DMS53 (cell line): Measurements from ENCODE around the gene KRT73.
A peak's percentile ranks its signal among the peaks of the same experiment; 100 is the strongest.

Experiments used
- DNase-seq: peaks from one replicate; lab custom pipeline; 2025; lab: John Stamatoyannopoulos, UW

KRT73 gene

DNA sequence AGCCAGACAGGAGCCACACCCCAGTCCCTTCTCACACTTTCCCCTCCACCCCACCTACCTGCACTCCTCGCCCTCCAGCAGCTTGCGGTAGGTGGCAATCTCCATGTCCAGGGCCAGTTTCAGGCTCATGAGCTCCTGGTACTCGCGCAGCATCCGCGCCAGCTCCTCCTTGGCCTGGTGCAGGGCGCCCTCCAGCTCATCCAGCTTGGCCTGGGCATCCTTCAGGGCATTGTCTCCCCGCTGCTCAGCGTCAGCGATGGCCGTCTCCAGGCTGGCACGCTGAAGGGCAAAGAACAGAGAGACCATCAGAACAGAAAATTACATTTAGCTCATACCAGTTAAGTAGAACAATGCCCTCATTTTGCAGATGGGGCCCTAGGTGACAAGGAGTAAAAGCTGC is 50.2 kb downstream of the KRT73 start:
- no peak for DNase-seq

DNA sequence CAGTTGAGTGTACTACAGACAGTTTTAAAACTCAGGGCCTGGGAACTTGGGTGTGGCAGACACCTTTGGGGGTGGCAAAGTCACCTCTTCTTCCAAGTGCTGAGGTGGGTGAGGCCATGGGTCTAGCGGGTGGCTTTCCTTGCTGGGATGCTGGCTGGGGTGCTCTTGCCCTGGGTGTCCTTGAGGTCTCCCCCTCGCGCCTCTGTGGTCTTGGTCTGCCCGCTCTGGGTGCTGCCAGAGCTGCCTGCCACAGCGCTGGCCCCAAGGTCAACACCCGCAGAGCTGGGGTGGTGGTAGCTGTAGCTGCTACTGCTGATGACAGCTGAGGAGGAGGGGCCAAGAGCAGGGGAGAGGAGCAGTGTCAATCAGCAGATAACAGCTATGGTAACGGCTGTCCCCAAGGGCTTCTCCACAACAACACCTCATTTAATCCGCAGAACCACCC is 51.5 kb downstream of the KRT73 start:
- DNase-seq, result no peak

- no peak for DNase-seq
Measured at GRCh38 chr12:52564582-52564981, 53.8 kb downstream of the KRT73 start.

- DNase-seq, result peak; percentile 22
Measured at GRCh38 chr12:52561880-52562449, 56.4 kb downstream of the KRT73 start.

GRCh38 chr12:52559979-52560378 is 58.4 kb downstream of the KRT73 start:
- no peak for DNase-seq

DNA sequence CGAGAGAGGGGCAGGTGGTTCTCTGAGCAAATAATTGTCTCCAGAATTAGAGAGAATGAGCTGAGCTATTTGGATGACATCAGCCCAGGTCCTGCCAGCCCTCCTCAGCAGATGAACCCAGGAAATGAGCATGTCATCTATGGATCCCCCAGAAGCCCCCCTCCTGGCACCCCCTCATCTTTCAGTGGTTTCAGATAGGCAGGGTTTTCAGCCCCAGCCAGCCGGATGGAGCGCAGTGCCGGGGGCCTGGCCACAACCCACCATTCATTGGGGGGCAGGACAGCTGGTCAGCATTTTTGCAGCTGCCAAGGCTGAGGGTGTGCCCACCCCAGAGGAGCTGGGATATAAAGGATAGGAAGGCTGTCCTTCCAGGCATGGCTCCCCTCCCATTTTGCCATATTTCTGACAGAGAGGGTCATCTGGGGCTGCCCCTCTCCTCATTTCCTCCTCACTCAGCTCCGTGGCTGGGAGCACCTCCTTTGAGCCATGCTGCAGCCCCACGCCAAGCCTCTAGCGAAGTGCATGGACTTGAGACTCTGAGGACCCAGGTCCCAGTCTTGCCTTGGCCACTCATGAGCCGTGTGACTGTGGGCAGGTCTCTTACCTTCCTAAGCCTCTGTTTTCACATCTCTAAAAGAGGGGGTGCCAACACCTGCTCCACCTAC is 59.4 kb downstream of the KRT73 start:
- DNase-seq, result no peak
